H1 (cell line): ENCODE measurements around the gene SGCB. TPM values are rescaled to one million over a fixed set of nuclear protein-coding genes. Genes with fewer than 3 reads are reported as not detected.

Experiments used
- CTCF ChIA-PET: fragments of 300-600 bp; sonication (Branson Sonifier 250); formaldehyde crosslinking; loops from one replicate; lab custom pipeline; 2021; ENCODE audit not compliant: partially characterized antibody; lab: Charles Lee
- POLR2A ChIA-PET: fragments of 300-600 bp; sonication (Branson Sonifier 250); formaldehyde crosslinking; loops from one replicate; lab custom pipeline; 2021; ENCODE audit warnings: inconsistent platforms; ENCODE audit not compliant: partially characterized antibody; lab: Charles Lee
- DNase-seq, 2 experiments: peaks; one replicate each; pipeline versions ENCODE4 v3.0.0 to v3.0.0-alpha.2; 2010 to 2022; ENCODE audit warnings: low spot score in 2 of 2, low read depth in 1 of 2, mixed read lengths in 1 of 2
- FAIRE-seq: peaks from 2 replicates; lab custom pipeline; 2011; peaks lifted over from hg19 to GRCh38; lab: Jason Lieb, UNC
- H2AFZ ChIP-seq: 2 replicates; pipeline ENCODE4 v1.8.1; 2012; ENCODE audit warnings: low read length, inconsistent platforms
- H2AK5ac ChIP-seq: 2 replicates; pipeline ENCODE4 v1.6.1; 2013; ENCODE audit warnings: low read depth, low read length
- H2BK120ac ChIP-seq: replicated peaks from 2 replicates; pipeline ENCODE3; 2013; ENCODE audit warnings: low read depth, low read length, inconsistent platforms
- H2BK12ac ChIP-seq: 2 replicates; pipeline ENCODE4 v1.6.1; 2013; ENCODE audit warnings: low read depth, low read length
- H2BK15ac ChIP-seq: 2 replicates; pipeline ENCODE4 v1.6.1; 2013; ENCODE audit warnings: low read length
- H2BK20ac ChIP-seq: 2 replicates; pipeline ENCODE4 v1.6.1; 2013; ENCODE audit warnings: low read length
- H2BK5ac ChIP-seq: 2 replicates; pipeline ENCODE4 v1.6.1; 2013; ENCODE audit warnings: low read depth, low read length
- H3K14ac ChIP-seq: 2 replicates; pipeline ENCODE4 v1.6.1; 2013; ENCODE audit warnings: inconsistent platforms; ENCODE audit not compliant: insufficient read length
- H3K18ac ChIP-seq: 2 replicates; pipeline ENCODE4 v1.6.1; 2013; ENCODE audit warnings: low read length; ENCODE audit errors: extremely low read depth
- H3K23ac ChIP-seq: 2 replicates; pipeline ENCODE4 v1.6.1; 2013; ENCODE audit warnings: inconsistent platforms; ENCODE audit not compliant: insufficient read length
- H3K23me2 ChIP-seq: 2 replicates; pipeline ENCODE4 v1.6.1; 2013; ENCODE audit warnings: low read depth, low read length
- H3K27ac ChIP-seq: 2 replicates; pipeline ENCODE4 v1.6.1; 2011; ENCODE audit warnings: low read depth, low read length, inconsistent platforms
- H3K27me3 ChIP-seq, 4 experiments: replicated peaks in 1 of 4; 1 replicate in 1 of 4; 2 replicates in 3 of 4; pipeline versions ENCODE4 v1.6.1 to v1.8.1; 2011 to 2013; ENCODE audit warnings: low read length in 3 of 4, mild to moderate bottlenecking in 3 of 4, inconsistent platforms in 2 of 4, mixed read lengths in 2 of 4, moderate library complexity in 1 of 4; ENCODE audit not compliant: control insufficient read depth in 3 of 4, insufficient read depth in 3 of 4; ENCODE audit errors: extremely low read depth in 1 of 4
- H3K36me3 ChIP-seq, 4 experiments: 2 replicates each; pipeline versions ENCODE4 v1.6.1 to v1.8.1; 2011 to 2013; ENCODE audit warnings: mild to moderate bottlenecking in 4 of 4, low read length in 3 of 4, moderate library complexity in 2 of 4, control low read depth in 1 of 4, inconsistent platforms in 1 of 4; ENCODE audit not compliant: insufficient read depth in 4 of 4, control insufficient read depth in 2 of 4
- H3K4ac ChIP-seq: replicated peaks from 2 replicates; pipeline ENCODE3; 2013; ENCODE audit warnings: low read length, low read depth, mixed read lengths, inconsistent platforms; ENCODE audit not compliant: insufficient read length
- H3K4me1 ChIP-seq, 4 experiments: replicated peaks in 1 of 4; 1 replicate in 1 of 4; 2 replicates in 3 of 4; pipeline versions ENCODE4 v1.6.1 to v1.8.1; 2011 to 2013; ENCODE audit warnings: low read length in 3 of 4, inconsistent platforms in 2 of 4, mixed read lengths in 1 of 4; ENCODE audit not compliant: insufficient read depth in 4 of 4, control insufficient read depth in 3 of 4
- H3K4me2 ChIP-seq, 2 experiments: 2 replicates each; pipeline versions ENCODE4 v1.6.1 to v1.8.1; 2011 to 2013; ENCODE audit warnings: low read depth in 2 of 2, low read length in 2 of 2, control low read depth in 1 of 2, inconsistent platforms in 1 of 2, mild to moderate bottlenecking in 1 of 2; ENCODE audit not compliant: insufficient read depth in 1 of 2
- H3K4me3 ChIP-seq, 4 experiments: fragments of 200-600, 300-600 bp in 1 of 4; sonication (generic), shearing (Covaris generic), sonication (Bioruptor Twin) in 1 of 4; 2 replicates each; pipeline versions ENCODE4 v1.5.1 to v1.8.1; 2011 to 2016; ENCODE audit warnings: low read length in 4 of 4, low read depth in 3 of 4, control low read depth in 2 of 4, inconsistent platforms in 2 of 4, mild to moderate bottlenecking in 2 of 4, mixed read lengths in 1 of 4, moderate library complexity in 1 of 4; ENCODE audit not compliant: insufficient read depth in 2 of 4; ENCODE audit errors: extremely low read depth in 1 of 4
- H3K56ac ChIP-seq: replicated peaks from 2 replicates; pipeline ENCODE3; 2013; ENCODE audit warnings: low read depth, mild to moderate bottlenecking, mixed read lengths, low read length, inconsistent platforms; ENCODE audit not compliant: insufficient read length
- H3K79me1 ChIP-seq: 2 replicates; pipeline ENCODE4 v1.6.1; 2013; ENCODE audit warnings: low read depth, low read length, control low read depth
- H3K79me2 ChIP-seq, 2 experiments: 2 replicates each; pipeline versions ENCODE4 v1.6.1 to v1.8.1; 2012 to 2013; ENCODE audit warnings: low read length in 2 of 2, mild to moderate bottlenecking in 2 of 2, inconsistent platforms in 1 of 2; ENCODE audit not compliant: insufficient read depth in 2 of 2, control insufficient read depth in 1 of 2
- H3K9ac ChIP-seq, 4 experiments: replicated peaks in 1 of 4; 1 replicate in 1 of 4; 2 replicates in 3 of 4; pipeline versions ENCODE4 v1.6.1 to v1.8.1; 2011 to 2013; ENCODE audit warnings: low read depth in 3 of 4, low read length in 3 of 4, control low read depth in 2 of 4, mild to moderate bottlenecking in 2 of 4, moderate library complexity in 2 of 4, inconsistent platforms in 1 of 4; ENCODE audit errors: extremely low read depth in 1 of 4
- H3K9me3 ChIP-seq, 2 experiments: 2 replicates each; pipeline versions ENCODE4 v1.6.1 to v1.8.1; 2012 to 2013; ENCODE audit warnings: mild to moderate bottlenecking in 2 of 2, moderate library complexity in 2 of 2, control low read depth in 1 of 2, inconsistent platforms in 1 of 2, low read depth in 1 of 2, low read length in 1 of 2, mixed read lengths in 1 of 2; ENCODE audit not compliant: insufficient read depth in 2 of 2
- H4K20me1 ChIP-seq, 2 experiments: replicated peaks in 1 of 2; 2 replicates each; pipeline versions ENCODE3 to v1.8.1; 2011 to 2013; ENCODE audit warnings: inconsistent platforms in 2 of 2, low read length in 2 of 2, mild to moderate bottlenecking in 1 of 2; ENCODE audit not compliant: insufficient read depth in 2 of 2, control insufficient read depth in 1 of 2
- H4K5ac ChIP-seq: 2 replicates; pipeline ENCODE4 v1.6.1; 2013; ENCODE audit warnings: low read length, low read depth, mixed read lengths, inconsistent platforms; ENCODE audit not compliant: insufficient read length
- H4K8ac ChIP-seq: 2 replicates; pipeline ENCODE4 v1.8.0; 2013; ENCODE audit warnings: mild to moderate bottlenecking, moderate library complexity, low read length, inconsistent platforms; ENCODE audit not compliant: insufficient read depth; ENCODE audit errors: extremely low read depth
- H4K91ac ChIP-seq: replicated peaks from 2 replicates; pipeline ENCODE3; 2013; ENCODE audit warnings: low read length, mixed read lengths, inconsistent platforms; ENCODE audit not compliant: insufficient read length
- BACH1 ChIP-seq: IDR thresholded peaks from 2 replicates; pipeline ENCODE4 v1.6.1; 2012; ENCODE audit warnings: low read length, improper control_type of control experiment
- EP300 ChIP-seq, 2 experiments: IDR thresholded peaks; 1 replicate in 1 of 2; 2 replicates in 1 of 2; pipeline ENCODE4 v1.6.1; 2011 to 2012; ENCODE audit warnings: low read depth in 2 of 2, low read length in 2 of 2, mild to moderate bottlenecking in 2 of 2, borderline replicate concordance in 1 of 2, inconsistent platforms in 1 of 2, moderate library complexity in 1 of 2
- PHF8 ChIP-seq: fragments of 200-600 bp; sonication (generic); conservative IDR thresholded peaks from 2 replicates; pipeline ENCODE4 v1.7.1; 2012; ENCODE audit warnings: low read depth, mild to moderate bottlenecking, inconsistent platforms, low read length, moderate library complexity
- POLR2A ChIP-seq, 2 experiments: IDR thresholded peaks; 1 replicate in 1 of 2; 2 replicates in 1 of 2; pipeline ENCODE4 v1.6.1; 2011; ENCODE audit warnings: low read depth in 2 of 2, low read length in 2 of 2, mild to moderate bottlenecking in 2 of 2; ENCODE audit errors: control extremely low read depth in 1 of 2
- POLR2AphosphoS5 ChIP-seq: IDR thresholded peaks from 2 replicates; pipeline ENCODE4 v1.6.1; 2011; ENCODE audit warnings: low read depth, low read length
- SIN3A ChIP-seq, 2 experiments: IDR thresholded peaks in 1 of 2; conservative IDR thresholded peaks in 1 of 2; 2 replicates each; pipeline ENCODE4 v1.6.1; 2011 to 2012; ENCODE audit warnings: low read length in 2 of 2, improper control_type of control experiment in 1 of 2, low read depth in 1 of 2, mild to moderate bottlenecking in 1 of 2
- TBP ChIP-seq: IDR thresholded peaks from 2 replicates; pipeline ENCODE4 v1.6.1; 2011; ENCODE audit warnings: low read depth, low read length, improper control_type of control experiment
- TCF12 ChIP-seq: IDR thresholded peaks from 2 replicates; pipeline ENCODE4 v1.6.1; 2011; ENCODE audit warnings: low read depth, mild to moderate bottlenecking, low read length
- YY1 ChIP-seq: IDR thresholded peaks from 2 replicates; pipeline ENCODE4 v1.6.1; 2011; ENCODE audit warnings: low read depth, mild to moderate bottlenecking, low read length
- WGBS, 2 experiments: shearing (Covaris generic) in 1 of 2; methylation state at CpG; one replicate each; pipeline versions ENCODE4 v1.1.6 to v1.1.7; 2013 to 2015; ENCODE audit warnings: low lambda C conversion rate in 2 of 2, mixed read lengths in 2 of 2, inconsistent platforms in 1 of 2, low coverage in 1 of 2, missing lambda C conversion rate in 1 of 2; ENCODE audit not compliant: insufficient replicate concordance in 2 of 2, insufficient coverage in 1 of 2, insufficient read length in 1 of 2; ENCODE audit errors: extremely low coverage in 1 of 2, missing lambda C conversion rate in 1 of 2; 5-methylcytosine and 5-hydroxymethylcytosine counted together
- polyA plus RNA-seq, 7 experiments: library from polyadenylated mRNA; depleted of rRNA in 3 of 7; stranded (reverse) in 5 of 7; unstranded in 2 of 7; fragments of >200 nt in 5 of 7; fragments of 200-250 nt in 2 of 7; gene quantifications; 1 replicate in 5 of 7; 2 replicates in 1 of 7; 4 replicates in 1 of 7; pipeline versions ENCODE4 v1.2.1 to v1.2.3, GENCODE V29; 2011 to 2013; ENCODE audit warnings: missing spikeins in 2 of 7, mixed read lengths in 2 of 7
- total RNA-seq: library from RNA; stranded (reverse); fragmentation: NEBNext Ultra II Directional; extraction: Animal tissue kit (Norgen Biotek cat#: 25700); gene quantifications from 2 replicates; pipeline ENCODE4 v1.2.1, GENCODE V29; 2021
- TF ChIP-seq, protein P1 (sequence below): IDR thresholded peaks from 2 replicates; pipeline ENCODE4 v1.6.1; 2011; ENCODE audit warnings: low read length, improper control_type of control experiment

SGCB gene
- total and polyA plus RNA-seq, 2 of the 8 experiments (the other 6 are each of a cell fraction or from before 2014, with no cell fraction given), result 6.8 to 32.2 TPM

DNA sequence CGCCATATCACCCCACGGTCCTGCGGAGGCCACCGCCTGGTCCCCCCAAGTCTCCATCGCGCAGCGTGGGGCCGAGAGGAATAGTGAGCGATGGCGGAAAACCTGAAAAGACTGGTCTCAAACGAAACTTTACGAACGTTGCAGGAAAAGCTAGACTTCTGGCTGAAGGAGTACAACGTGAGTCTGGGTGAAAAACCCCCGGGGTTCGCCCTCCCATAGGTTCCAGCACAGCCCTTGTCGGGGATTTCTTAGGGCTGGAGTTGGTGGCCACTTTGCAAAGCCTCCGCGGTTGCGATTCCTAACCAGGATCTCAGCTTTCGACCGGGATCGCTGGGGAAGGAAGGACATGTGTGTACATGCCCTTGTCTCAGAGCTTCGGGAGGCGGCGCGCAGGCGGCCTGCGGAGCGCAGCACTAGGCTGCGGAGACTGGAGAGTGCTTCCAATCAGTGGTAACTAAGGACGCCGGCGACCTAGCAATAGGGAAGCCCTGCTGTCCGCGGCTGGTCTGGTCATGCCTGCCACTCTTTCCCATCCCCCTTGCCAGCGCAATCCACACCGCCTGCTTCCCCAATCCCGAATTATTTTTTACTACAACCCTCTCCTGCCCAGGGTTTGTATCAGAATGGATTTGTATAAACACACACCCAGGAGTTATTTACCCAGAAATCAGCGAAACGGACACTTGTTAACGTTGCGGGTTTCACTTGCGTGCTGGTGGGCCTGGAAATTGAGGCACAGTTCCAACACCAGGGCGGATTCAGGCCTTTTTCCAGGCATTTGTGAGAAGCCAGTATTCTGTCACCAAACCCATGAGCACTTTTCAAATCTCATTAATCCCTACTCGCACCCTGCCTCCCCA, 13.7 kb upstream of the SGCB start:
- CTCF ChIA-PET, result interaction anchor here (1.5 kb wide), 1 partner anchor 15 kb away, joined by 3 read pairs; no protein-coding TSS in a partner anchor
- Histone ChIP-seq H4K8ac (peak overlapping the region; percentile 31; the same call in 1 of the 2 replicates), H4K5ac (peak overlapping the region; percentile 45), H4K20me1 (no peaks in the 10 kb centered on the region), H3K9ac (peak overlapping the region; percentile 56 to 73 (median 66)), H2AFZ (peak overlapping the region; percentile 85), H3K79me1 (no peaks in the 10 kb centered on the region), H3K56ac (peak overlapping the region; percentile 93), H2AK5ac (no peak overlapping the region), H3K36me3 (no peaks in the 10 kb centered on the region), H4K91ac (peak overlapping the region; percentile 80), H3K18ac (peak overlapping the region; percentile 63), H3K23ac (no peak overlapping the region), H3K27ac (no peak overlapping the region), H3K23me2 (peaks cover 8% of the 10 kb centered on the region), H3K79me2 (no peaks in the 10 kb centered on the region), H2BK5ac (peak overlapping the region; percentile 85; the same call in 1 of the 2 replicates), H3K27me3 (peaks cover 1 to 13% (median 10%) of the 10 kb centered on the region in 4 experiments; a peak in 6 of 7 replicates), H2BK20ac (no peak overlapping the region), H3K4me2 (peak overlapping the region; percentile 69 to 75), H2BK120ac (peak overlapping the region; percentile 69), H3K4me3 (peak overlapping the region; percentile 56 to 85 (median 70)), H2BK12ac (peak overlapping the region; percentile 80), H2BK15ac (no peak overlapping the region), H3K14ac (peak overlapping the region; percentile 24), H3K4me1 (peaks cover 0 to 2% (median 0%) of the 10 kb centered on the region in 4 experiments; a peak in 3 of 7 replicates), H3K4ac (no peak overlapping the region), H3K9me3 (peaks cover 0 to 3% of the 10 kb centered on the region in 2 experiments; a peak in 1 of 4 replicates)
- WGBS, 2 experiments, result 7% methylated on average over 46 of the region's 46 CpGs; no CpG with 5 or more reads in 1 of the 2 experiments
- POLR2A ChIA-PET, result interaction anchor here (1.0 to 1.8 kb wide), 2 partner anchors 13 to 154 kb away, joined by 3 to 6 read pairs; partner anchors contain the start of gene SGCB
- FAIRE-seq (no peak), DNase-seq (peak; percentile 85 to 87)
- TF ChIP-seq TCF12, result no peak
- TF ChIP-seq SIN3A (conservative IDR thresholded peaks at IDR 0.05 in 1 of 2, IDR thresholded peaks at IDR 0.05 in 1 of 2; ENCODE audit: low read depth in 1 of 2, low read length in 2 of 2), result peak; percentile 90 to 97; a peak in 2 of 4 replicates
- TF ChIP-seq POLR2A (IDR thresholded peaks at IDR 0.05; ENCODE audit: control extremely low read depth in 1 of 2, low read depth in 2 of 2, low read length in 2 of 2), result peak; percentile 61 to 77
- peak; percentile 83 for TF ChIP-seq TBP
- TF ChIP-seq PHF8, result peak; percentile 59
- no peak for TF ChIP-seq BACH1
- 0 out of 2 replicates have a peak, but pooled peaks have one; percentile 3 for TF ChIP-seq YY1
- TF ChIP-seq, protein P1, sequence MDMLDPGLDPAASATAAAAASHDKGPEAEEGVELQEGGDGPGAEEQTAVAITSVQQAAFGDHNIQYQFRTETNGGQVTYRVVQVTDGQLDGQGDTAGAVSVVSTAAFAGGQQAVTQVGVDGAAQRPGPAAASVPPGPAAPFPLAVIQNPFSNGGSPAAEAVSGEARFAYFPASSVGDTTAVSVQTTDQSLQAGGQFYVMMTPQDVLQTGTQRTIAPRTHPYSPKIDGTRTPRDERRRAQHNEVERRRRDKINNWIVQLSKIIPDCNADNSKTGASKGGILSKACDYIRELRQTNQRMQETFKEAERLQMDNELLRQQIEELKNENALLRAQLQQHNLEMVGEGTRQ, result 0 out of 2 replicates have a peak, but pooled peaks have one; percentile 37
- no peak for TF ChIP-seq EP300 (IDR thresholded peaks at IDR 0.05; ENCODE audit: borderline replicate concordance in 1 of 2, low read depth in 2 of 2, low read length in 2 of 2)
- TF ChIP-seq POLR2AphosphoS5, result peak; percentile 71; the same call in 1 of the 2 replicates
